Measurements from ENCODE around the gene NYNRIN.
"Not testable (repeated sequence)": the region's sequence is repeated elsewhere in the genome, so short reads cannot be mapped to it uniquely, and the experiment has no call there.

Gene NYNRIN

GRCh38 chr14:24398653-24399446, at the start of gene NYNRIN:
NYNRIN (plus strand) TSS chr14:24399003; CDS start chr14:24399247, 244 bp downstream.
- DNase-seq, result peak; percentile 16
- in situ Hi-C loops (cut with HindIII; ENCODE audit: low pct_ligation_motif_present, low pct_unique_long_range_greater_than_20kb, low sequenced_read_pairs), result no loop called here

DNA sequence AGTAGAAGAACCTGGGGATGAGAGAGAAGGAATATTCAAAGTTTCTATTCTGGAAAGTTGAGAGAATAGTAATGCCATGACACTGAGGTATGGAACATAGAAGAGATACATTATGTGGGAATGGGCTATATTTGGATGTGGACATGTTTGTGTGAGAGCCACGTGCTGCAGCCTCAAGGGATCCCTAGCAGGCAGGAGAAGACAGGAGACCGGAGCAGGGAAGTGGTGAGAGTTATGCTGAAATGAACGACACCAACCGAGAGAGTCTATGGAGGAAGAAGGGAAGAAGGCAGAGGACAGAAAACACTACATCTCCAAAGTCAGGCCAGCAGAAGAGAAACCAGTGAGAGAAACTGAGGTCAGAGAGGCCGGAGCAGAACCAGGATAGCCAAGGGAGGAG, 49.1 kb upstream of the NYNRIN start:
- in situ Hi-C loops (cut with HindIII; ENCODE audit: low pct_ligation_motif_present, low pct_unique_long_range_greater_than_20kb, low sequenced_read_pairs), result no loop called here
- no peak for DNase-seq

GRCh38 chr14:24351517-24351916, 47.3 kb upstream of the NYNRIN start:
- no peak for DNase-seq
- in situ Hi-C loops (cut with HindIII; ENCODE audit: low pct_ligation_motif_present, low pct_unique_long_range_greater_than_20kb, low sequenced_read_pairs), result no loop called here

DNA sequence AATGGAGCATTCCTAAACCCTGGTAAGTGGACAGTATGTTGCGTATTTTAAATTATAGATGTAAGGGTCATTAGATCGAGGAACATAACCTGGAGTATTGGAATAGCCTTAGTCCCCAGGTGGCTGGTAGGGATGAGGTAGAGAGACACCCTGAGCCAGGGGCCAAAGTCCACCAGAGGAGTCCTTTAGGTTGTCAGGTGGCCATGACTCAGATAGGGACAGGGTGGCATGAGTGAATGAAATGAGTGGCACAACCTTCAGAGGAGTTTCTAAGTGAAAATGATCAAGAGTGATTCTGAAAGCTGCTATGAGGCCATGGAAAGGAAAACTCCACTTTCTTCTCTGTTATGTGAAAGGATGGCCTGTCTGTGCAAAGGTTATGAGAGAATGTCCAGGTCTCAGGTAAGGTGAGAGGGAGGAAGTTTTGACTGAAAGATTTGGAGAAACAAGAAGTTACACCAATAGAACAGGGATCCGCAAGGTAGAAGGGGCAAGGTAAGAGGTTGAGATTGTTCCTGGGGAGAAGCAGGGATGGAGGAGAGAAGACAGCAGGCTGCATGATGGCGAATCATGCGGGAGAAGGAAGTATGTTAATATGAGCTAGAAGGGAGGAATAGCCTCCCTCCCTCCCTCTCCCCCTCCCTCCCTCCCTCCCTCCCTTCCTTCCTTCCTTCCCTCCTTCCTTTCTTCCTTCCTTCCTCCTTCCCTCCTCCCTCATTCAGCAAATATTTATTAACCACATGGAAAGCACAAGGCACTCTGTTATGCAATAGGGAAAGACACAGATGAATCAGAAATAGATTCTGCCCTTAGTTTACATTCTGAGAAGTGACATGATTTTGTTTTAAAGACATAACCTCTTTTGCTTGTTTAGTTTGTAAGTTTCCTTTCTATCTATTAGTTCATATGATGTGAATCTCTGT, 45.0 kb upstream of the NYNRIN start:
- in situ Hi-C loops (cut with HindIII; ENCODE audit: low pct_ligation_motif_present, low pct_unique_long_range_greater_than_20kb, low sequenced_read_pairs), result no loop called here
- DNase-seq, result no peak

DNA sequence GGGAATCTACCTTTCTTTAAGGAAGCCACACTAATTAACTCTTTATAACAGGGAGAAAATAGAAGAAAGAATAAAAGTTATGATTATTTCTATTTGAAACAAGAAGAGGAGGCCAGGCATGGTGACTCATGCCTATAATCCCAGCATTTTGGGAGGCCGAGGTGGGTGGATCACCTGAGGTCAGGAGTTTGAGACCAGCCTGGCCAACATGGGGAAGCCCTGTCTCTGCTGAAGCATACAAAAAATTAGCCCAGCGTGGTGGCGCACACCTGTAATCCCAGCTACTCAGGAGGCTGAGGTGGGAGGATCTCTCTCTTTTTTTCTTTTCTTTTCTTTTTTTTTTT, 44.3 kb upstream of the NYNRIN start:
- DNase-seq; in situ Hi-C loops (cut with HindIII; ENCODE audit: low pct_ligation_motif_present, low pct_unique_long_range_greater_than_20kb, low sequenced_read_pairs): not testable (repeated sequence)

DNA sequence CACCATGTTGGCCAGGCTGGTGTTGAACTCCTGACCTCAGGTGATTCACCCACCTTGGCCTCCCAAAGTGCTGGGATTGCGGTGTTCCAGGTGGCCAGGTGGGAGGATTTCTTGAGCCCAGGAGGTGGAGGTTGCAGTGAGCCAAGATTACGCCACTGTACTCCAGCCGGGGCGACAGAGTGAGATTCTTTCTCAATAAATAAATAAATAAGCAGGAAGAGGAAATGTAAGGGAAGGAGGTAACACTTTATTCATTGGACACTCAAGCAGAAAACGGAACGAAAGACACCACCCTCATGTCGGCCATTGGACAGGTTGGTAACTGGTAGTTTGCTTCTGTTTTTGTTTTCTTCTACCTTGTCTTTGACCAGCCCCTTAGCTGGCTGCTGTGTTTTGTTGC, 43.8 kb upstream of the NYNRIN start:
- DNase-seq, result no peak
- in situ Hi-C loops (cut with HindIII; ENCODE audit: low pct_ligation_motif_present, low pct_unique_long_range_greater_than_20kb, low sequenced_read_pairs), result no loop called here

- no peak for DNase-seq
- in situ Hi-C loops (cut with HindIII; ENCODE audit: low pct_ligation_motif_present, low pct_unique_long_range_greater_than_20kb, low sequenced_read_pairs), result no loop called here
These were observed 42.6 kb upstream of the NYNRIN start for GRCh38 chr14:24356208-24356607.

- no peak for DNase-seq
- in situ Hi-C loops (cut with HindIII; ENCODE audit: low pct_ligation_motif_present, low pct_unique_long_range_greater_than_20kb, low sequenced_read_pairs), result no loop called here
These were observed 38.5 kb upstream of the NYNRIN start for GRCh38 chr14:24360281-24360680.

GRCh38 chr14:24361326-24361725, 37.5 kb upstream of the NYNRIN start:
- in situ Hi-C loops (cut with HindIII; ENCODE audit: low pct_ligation_motif_present, low pct_unique_long_range_greater_than_20kb, low sequenced_read_pairs), result no loop called here
- DNase-seq, result no peak

DNA sequence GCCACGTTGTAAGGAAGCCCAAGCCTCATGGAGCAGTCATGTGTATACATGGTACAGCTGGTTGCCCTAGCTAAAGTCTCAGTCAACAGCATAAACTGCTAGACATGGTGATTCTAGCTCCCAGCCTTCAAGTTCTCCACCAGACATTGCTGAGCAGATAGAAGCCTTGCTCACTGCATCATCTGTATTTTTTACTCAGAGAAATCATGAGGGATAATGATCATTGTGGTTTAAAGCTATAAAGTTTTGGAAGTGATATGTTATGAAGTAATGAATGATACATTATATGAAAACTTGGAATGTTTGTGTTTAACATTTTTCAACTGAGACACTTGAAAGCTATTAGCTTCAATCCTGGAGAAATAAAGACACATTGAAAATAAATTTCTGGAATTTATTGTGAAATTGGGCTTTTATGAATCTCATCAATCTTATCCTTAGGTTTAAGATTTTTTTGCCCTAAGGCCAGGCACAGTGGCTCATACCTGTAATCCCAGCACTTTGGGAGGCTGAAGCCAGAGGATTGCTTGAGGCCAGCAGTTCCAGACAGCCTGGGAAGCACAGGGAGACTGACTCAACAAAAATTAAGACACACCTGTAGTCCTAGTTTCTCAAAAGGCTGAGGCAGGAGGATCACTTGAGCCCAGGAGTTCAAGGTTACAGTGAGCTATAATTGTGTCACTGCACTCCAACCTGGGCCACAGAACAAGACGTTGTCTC, 36.4 kb upstream of the NYNRIN start:
- DNase-seq, result no peak
- in situ Hi-C loops (cut with HindIII; ENCODE audit: low pct_ligation_motif_present, low pct_unique_long_range_greater_than_20kb, low sequenced_read_pairs), result no loop called here

DNA sequence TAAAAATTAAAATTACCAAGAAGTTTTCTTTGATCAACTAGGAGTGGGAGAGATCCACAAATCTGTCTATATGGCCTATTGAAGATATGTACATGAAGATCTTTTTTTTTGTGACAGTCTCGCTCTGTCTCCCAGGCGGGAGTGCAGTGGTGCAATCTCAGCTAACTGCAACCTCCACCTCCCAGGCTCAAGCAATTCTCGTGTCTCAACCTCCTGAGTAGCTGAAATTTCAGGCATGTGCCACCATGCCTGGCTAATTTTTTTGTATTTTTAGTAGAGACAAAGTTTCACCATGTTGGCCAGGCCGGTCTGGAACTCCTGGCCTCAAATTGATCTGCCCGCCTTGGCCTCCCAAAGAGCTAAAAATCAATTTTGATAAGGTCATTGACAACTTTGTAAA, 35.4 kb upstream of the NYNRIN start:
- no peak for DNase-seq
- in situ Hi-C loops (cut with HindIII; ENCODE audit: low pct_ligation_motif_present, low pct_unique_long_range_greater_than_20kb, low sequenced_read_pairs), result no loop called here

GRCh38 chr14:24364841-24365240, 34.0 kb upstream of the NYNRIN start:
- in situ Hi-C loops (cut with HindIII; ENCODE audit: low pct_ligation_motif_present, low pct_unique_long_range_greater_than_20kb, low sequenced_read_pairs), result no loop called here
- no peak for DNase-seq

DNA sequence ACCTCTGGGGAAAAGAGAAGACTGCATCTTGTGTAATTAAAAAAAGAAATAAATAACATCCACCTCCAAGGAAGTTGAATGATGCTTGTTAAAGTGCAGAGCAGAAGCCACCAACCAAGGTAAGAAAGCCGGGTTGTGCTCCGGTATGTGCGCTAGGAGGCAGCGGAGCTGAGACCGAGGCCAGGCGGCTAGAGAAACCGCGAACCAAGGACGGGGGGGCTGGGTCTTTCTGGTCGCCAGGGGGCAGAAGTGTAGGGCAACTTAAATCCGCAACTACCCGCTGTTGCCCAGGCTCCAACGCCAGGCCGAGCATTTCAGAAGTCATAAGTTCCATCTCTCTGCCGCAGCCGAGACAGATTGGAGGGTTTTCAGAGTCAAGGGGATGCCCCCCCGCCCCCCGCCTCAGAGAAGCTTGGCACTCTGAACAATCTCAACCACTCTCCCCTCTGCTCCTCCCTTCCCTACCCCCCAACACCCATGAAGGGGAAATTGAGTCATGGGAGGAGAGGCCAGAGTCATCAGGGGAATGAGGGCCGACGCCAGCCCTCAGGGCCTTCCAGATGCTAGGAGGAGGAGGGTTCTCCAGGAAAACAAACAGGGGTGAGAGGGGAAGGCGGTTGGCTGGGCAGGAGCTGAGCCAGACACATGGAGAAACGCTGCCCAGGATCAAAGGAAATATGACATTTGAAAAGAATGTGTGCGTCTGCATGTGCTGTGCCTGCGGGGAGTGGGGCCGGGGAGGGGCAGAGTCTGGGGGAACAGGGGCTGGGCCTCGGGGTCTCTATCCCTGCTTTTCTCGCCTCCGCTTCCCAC, 33.0 kb upstream of the NYNRIN start:
- in situ Hi-C loops (cut with HindIII; ENCODE audit: low pct_ligation_motif_present, low pct_unique_long_range_greater_than_20kb, low sequenced_read_pairs), result no loop called here
- peak; percentile 85 for DNase-seq

DNA sequence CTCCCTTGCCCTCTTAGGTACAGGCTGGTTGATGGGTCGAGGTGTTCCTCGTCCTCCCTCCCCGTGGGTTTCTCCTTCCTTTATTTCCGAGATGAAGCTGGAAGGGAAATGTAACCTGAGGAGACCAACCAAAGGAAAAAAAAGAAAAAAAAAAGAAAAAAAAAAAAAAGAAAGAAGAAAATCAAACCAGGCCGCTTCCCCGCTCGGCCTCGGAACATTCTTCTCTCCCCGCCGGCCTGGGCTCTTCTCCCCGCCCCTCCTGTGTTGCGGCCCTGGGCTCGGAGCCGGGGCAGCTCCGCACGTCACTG, 32.4 kb upstream of the NYNRIN start:
- in situ Hi-C loops (cut with HindIII; ENCODE audit: low pct_ligation_motif_present, low pct_unique_long_range_greater_than_20kb, low sequenced_read_pairs), result no loop called here
- DNase-seq, result no peak

- in situ Hi-C loops (cut with HindIII; ENCODE audit: low pct_ligation_motif_present, low pct_unique_long_range_greater_than_20kb, low sequenced_read_pairs), result no loop called here
These were observed 31.9 kb upstream of the NYNRIN start for GRCh38 chr14:24366721-24367513.

DNA sequence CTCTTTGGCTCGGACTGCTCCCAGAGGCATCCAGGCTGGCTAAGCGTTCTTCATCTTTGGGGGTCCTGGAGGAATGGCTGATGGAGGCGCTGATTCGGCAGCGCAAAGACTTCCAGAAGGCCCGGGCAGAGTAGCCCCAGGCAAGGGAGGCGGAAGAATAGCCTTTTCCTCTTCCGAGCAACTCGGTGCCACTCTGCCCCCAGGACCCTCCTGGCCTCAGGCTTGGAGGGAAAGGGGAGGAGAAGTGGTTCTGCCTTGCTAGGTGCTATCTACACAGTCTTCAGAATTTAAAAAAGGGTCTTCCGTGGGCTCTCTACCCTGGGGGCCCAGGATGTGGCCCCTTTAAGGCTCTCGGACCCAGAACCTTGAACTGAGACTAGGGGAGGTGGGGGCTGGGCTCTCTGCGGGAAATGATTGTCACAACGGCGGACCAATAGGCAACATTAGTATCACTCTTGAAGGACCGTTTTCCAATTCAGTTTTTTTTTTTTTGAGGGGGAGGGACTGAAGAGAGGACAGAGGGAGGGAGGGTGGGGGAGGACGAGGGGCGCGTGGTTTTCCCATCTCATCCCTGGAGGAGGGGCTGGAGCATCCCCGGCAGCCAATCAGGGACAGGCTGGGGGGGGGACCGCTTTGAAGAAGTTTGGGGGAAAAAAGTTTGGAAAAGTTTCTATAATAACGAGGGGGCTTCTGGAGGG, 31.1 kb upstream of the NYNRIN start, which contains the start of gene NFATC4:
Gene NFATC4, plus strand, starts transcription at position 671 of the 698 bp plus-strand sequence. CDS start 157 bp downstream, outside the sequence.
- in situ Hi-C loops (cut with HindIII; ENCODE audit: low pct_ligation_motif_present, low pct_unique_long_range_greater_than_20kb, low sequenced_read_pairs), result no loop called here
- DNase-seq, result no peak

More at GRCh38 chr14:24366721-24367513, 31.9 kb upstream of the NYNRIN start:
- peak; percentile 55 for DNase-seq

- in situ Hi-C loops (cut with HindIII; ENCODE audit: low pct_ligation_motif_present, low pct_unique_long_range_greater_than_20kb, low sequenced_read_pairs), result no loop called here
These were observed 30.6 kb upstream of the NYNRIN start for GRCh38 chr14:24368212-24368561.

More at GRCh38 chr14:24368212-24368561, 30.6 kb upstream of the NYNRIN start:
- no peak for DNase-seq
